ENCODE measurements around the gene LRRC74B.

DNA sequence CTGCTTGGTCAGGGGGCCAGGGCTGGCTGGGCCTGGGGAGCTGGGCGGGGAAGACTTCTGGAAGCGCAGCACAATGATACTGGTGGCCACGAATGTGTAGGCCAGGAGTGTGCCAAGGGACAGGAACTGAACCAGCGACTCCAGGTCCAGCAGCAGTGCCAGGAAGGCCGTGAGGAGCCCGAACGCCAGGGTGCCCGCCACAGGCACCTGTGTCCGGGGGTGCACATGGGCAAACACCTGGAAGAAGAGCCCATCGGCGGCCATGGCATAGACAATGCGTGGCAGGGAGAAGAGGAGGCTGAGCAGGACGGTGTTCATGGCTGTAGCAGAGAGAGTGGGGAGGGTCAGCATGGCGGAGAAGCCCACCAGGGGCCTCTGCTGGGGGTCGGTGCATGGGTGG is 15.7 kb upstream of the LRRC74B start:
- TF ChIP-seq CTCF (IDR thresholded peaks at IDR 0.05) (no peak), SIN3A (IDR thresholded peaks at IDR 0.05; ENCODE audit: borderline replicate concordance, low read depth, low read length) (no peak), RAD21 (IDR thresholded peaks at IDR 0.05; ENCODE audit: low read length) (no peak), REST (IDR thresholded peaks at IDR 0.05; ENCODE audit: low read depth, low read length) (no peak), TCF12 (IDR thresholded peaks at IDR 0.05) (no peak), EP300 (IDR thresholded peaks at IDR 0.05; ENCODE audit: borderline replicate concordance in 1 of 2, low read depth in 1 of 2, low read length in 1 of 2) (no peak), MEF2A (IDR thresholded peaks at IDR 0.05; ENCODE audit: borderline replicate concordance, low read depth) (no peak), USF1 (IDR thresholded peaks at IDR 0.05; ENCODE audit: borderline replicate concordance, low read depth) (no peak), JUND (IDR thresholded peaks at IDR 0.05) (no peak)
- TF ChIP-seq, protein P1, sequence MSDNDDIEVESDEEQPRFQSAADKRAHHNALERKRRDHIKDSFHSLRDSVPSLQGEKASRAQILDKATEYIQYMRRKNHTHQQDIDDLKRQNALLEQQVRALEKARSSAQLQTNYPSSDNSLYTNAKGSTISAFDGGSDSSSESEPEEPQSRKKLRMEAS (IDR thresholded peaks at IDR 0.05; ENCODE audit: low read depth) = no peak

Measured in SK-N-SH (cell line).